HuH-7 (cell line): ENCODE results near the gene FKBP5.

Source experiments
- DNase-seq: peaks from one replicate; pipeline ENCODE4 v3.0.0; 2011; ENCODE audit warnings: low spot score

Gene FKBP5

DNA sequence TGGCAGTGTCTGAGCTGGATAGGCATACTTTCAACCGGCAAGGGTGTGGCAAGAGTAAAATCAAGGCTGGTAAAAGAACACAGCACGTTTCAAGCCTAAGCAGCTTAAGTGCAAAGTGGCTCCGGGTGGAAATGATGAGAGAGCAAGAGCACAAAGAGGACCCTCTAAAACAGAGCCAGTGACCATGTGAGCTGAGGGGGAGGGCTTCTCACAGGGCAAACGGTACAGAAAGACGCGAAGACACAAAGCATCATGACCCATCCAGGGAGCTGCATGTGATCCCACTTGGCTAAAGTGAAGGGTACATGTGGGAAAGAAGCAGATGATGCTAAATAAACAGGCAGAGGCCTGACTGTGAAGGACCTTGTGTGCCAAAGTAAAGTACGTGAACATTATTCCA, 25.7 kb downstream of the FKBP5 start:
- DNase-seq: no peak

DNA sequence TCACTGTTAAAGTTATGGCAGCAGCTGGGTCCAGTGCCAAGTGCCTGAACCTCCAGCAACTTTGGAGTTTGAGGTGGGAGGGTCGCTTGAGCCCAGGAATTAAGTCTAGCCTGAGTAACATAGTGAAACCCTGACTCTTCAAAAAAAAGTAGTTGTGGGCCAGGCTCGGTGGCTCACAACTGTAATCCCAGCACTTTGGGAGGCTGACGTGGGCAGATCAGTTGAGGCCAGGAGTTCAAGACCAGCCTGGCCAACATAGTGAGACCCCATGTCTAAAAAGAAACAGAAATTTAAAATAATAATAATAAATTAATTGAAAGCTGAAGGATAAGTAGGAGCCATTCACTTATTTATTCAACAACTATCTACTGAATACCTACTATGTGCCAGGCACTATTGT, 33.8 kb downstream of the FKBP5 start:
- no peak for DNase-seq

DNA sequence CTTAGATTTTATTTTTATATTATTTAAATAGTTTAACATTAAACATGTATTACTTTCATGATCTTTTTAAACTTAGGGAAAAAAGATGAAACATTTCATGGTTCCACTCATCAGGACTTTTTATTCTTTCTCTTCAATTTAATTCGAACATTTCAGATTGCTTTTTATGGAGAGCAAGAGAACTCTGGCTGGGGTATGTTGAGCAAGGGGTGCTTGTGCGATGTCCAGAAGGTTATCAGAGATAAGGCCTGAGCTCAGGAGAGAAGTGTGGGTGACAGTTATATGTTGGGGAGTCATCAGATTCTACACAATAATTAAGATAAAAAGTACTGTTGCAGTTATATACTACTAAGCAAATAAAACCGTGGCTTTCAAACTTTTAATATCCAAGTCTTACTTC, 37.5 kb downstream of the FKBP5 start:
- DNase-seq: no peak

DNA sequence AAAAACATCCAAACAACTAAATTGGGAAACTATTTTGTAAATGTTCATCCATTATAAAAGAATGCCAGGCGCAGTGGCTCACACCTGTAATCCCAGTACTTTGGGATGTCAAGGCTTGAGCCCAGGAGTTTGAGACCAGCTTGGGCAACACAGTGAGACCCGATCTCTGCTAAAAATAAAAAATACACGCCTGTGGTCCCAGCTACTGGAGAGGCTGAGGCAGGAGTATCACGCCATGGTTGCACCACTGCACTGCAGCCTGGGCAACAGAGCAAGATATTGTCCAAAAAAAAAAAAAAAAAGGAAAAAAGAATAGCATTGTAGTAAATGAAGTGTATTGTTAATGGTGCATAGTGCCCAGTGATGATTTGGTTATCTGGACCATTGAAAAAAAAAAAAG, 38.7 kb downstream of the FKBP5 start:
- DNase-seq: no peak

DNA sequence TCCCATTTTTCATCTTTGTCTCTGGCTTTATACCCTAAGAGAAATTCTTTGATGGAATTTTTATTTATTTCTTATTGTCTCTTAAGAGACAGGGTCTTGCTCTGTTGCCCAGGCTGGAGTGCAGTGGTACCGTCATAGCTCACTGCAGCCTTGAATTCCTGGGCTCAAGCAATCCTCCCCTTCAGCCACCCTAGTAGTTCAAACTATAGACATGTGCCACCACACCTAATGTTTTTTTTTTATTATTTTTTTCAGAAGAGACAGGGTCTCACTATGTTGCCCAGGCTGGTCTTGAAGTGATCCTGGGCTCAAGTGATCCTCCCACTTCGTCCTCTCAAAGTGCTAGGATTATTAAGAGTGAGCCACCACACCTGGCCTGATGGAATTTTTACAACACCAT, 40.5 kb downstream of the FKBP5 start:
- no peak for DNase-seq

DNA sequence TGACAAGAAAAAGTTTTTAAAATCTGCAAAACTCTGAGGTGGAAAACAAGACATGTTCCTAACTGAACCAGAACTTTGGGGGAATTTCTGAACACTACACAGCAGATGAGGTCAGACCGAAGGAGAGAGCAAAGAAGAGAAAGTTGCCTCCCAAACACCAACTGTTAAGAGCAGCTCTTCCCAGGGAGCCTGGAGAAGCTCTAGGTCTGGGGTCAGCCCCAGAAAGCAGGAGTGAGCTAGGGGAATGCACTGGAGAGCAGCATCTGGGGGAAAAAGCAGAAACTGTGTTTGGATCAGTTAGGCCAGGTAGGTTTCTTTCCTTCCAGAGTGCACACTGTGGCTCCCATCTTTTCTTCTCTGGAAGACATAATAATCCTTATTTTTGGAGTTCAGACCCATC, 41.3 kb downstream of the FKBP5 start:
- DNase-seq: no peak

DNA sequence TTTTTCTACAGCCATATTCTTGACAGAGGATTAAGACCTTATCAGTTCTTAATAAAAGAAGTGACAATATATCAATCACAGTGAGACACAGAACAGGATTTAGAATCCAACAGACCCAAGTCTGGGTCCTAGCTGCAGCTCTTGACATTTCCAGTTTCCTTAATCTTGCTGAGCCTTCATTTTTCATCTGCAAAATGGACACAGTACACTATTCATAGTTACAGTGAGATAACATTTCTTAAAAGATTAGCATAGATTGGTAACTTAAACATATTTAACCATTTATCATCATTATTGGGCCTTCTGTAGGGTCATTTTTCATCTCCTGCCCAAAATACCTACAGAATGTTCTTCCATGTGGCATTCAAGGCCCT, 45.6 kb downstream of the FKBP5 start:
- no peak for DNase-seq

DNA sequence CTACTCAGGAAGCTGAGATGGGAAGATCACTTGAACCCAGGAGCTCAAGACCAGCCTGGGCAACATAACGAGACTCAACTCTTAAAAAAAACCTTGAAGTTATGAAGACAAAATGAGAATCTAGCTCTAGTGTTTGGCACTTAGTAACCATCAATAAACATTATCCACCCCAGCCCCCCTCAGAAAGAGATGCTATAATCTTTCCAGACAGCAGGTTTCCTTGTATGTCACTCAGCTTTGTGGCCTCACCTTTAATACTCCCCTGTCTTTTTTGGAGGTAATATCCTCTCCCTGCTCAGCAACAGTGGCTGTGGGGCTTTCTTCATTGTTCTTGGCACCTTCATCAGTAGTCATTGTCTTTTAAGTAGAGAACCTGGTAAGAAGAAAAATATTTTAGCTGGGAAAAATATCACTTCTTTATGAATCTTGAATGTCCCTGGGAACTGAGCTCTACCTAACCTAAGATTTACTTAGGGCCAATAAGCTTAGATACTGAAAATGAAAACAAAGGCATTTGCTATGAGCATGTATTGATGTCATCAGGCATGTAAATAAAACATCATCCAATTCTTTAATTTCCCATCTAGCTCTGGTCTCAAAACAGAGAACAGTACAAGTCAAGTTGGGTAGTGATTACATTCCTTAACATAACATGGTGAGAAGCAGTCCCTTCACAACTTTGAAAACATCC, 46.1 kb downstream of the FKBP5 start:
- DNase-seq: no peak

DNA sequence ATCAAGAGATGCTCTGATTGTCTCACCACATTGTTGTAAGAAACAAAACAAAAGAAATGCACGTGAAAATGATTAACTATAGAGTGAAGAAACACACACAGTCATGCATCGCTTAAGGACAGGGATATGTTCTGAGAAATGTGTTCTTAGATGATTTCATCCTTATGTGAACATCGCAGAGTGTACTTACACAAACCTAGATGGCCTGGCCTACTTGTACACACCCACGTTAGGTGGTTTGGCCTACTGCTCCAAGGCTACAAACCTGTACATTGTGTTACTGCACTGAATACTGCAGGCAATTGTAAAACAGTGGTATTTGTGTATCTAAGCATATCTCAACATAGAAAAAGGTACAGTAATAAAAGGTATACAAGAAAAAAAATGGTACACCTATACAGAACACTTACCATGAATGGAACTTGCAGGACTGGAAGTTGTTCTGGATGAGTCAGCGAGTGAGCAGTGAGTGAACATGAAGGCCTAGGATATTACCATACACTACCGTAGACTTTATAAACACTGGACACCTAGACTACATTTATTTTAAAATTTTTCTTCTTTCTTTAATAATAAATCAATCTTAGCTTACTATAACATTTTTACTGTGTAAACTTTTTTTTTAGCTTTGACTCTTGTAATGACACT, 48.6 kb downstream of the FKBP5 start:
- no peak for DNase-seq

DNA sequence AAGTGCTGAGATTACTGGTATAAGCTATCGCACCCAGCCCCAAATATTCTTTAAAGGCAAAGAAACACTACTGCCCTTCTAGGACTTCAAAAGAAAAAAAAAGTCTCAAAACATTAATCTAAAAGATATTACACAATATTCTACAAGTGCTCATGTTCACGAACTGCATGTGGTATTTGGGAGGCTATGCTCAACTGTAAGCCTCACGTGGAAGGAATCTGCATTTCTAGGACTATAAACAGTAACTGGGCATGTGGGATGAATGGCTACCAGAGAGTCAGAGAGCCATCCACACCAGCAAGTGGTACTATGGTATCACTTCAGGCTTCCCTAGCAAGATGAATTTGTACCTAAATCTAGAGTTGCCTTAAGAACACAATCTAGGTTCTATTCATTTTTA, 50.0 kb downstream of the FKBP5 start:
- DNase-seq: no peak

DNA sequence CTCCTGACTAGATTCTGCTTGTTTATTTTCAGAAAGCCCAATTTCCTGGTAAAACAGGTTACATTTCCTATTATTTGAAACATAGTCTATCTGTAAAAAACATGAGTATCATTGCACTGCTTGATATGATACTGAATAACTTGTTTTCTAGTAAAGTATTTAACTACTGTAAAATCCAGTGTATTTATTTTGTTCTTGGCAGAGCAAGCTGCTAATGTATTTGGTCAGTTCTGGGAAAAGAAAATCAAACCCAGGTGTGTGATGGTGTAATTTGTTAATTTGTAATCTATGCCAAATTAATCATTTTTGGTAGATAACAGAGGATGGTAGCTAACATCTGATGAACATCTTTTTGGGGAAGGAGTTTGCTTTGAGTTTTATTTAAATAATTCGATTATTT, 50.8 kb downstream of the FKBP5 start:
- no peak for DNase-seq

DNA sequence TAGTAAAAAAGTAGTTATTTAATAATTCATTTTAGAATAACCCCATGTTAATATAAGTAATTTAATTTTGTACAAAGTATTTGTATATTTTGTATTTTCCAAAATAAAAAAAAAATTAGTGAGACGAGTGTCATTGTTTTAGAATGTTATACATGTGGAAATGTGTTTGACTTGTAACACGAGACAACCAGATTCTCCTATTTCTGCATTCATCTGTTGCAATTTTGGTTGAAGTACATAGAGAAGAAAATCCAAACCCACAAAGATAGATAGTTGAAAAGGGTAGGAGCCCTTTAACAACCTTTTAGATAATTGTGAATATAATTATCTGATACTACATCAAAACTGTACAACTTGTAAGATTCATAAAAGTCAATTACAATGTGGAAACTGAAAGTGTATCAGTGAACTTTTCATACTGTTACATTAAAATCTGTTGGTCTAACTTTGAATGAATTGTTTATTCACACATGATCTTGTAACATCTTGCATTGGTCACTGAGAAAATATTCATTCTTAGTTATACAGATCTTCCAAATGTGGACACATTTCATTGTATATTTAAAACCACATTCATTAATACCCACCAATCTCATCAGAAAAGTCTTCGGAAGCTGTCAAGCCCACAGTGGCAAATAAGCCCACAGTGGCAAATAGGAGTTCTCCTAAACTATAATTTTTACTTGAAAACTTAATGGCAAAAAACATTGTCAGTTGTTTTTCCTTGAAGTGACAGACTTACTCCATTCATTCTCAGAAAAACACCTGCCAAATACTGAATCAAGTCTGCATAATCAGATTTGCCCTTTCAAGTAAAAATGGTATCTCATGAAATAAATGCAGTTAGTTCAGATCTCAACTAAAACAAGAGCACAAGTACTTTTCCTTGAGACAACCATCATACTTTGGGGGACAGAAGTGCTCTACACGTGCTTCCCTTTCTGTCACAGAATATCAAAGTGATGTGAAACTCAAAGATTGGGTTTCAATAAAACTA, 52.8 kb downstream of the FKBP5 start:
- no peak for DNase-seq

DNA sequence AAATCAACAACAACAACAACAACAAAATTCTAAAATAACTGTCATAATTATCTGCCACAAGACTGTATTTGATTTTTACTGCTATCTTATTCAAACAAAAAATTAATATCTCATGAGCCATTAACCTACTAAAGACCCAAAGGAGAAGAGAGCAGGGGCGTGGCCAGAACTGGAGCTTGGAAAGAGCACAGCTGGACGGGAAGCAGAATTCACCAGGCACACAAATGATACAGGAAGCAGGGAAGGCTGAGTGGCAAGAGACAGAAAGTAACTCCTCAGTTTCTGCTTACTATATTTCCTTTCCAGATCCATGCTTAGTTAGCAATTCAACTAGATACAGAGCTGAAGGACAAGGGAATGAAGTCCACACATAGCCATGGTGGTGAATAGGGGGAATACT, 54.4 kb downstream of the FKBP5 start:
- no peak for DNase-seq

DNA sequence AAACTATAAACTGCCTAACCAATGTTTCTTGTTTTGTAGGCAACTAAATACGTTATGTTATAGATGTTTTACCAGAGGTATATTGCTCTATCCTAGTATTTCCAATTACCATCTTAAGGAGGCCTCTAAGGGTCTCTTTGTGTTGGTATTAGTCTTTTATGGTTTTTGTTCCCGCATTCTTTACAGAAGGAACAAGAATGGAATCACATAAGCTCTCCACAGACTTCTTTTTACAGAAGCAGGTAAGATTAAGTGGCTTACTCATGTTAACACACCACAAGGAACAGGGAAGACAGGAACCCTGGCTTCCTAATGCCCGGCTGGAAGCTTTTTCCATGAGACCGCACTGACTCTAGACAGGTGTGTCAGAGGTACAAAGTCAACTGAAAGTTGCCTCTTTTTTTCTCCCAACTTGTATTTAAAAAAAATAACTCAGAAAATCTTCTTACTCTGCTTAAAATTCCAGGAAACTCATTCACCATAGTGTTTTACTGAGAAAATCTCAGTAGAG, 55.1 kb downstream of the FKBP5 start:
- no peak for DNase-seq

DNA sequence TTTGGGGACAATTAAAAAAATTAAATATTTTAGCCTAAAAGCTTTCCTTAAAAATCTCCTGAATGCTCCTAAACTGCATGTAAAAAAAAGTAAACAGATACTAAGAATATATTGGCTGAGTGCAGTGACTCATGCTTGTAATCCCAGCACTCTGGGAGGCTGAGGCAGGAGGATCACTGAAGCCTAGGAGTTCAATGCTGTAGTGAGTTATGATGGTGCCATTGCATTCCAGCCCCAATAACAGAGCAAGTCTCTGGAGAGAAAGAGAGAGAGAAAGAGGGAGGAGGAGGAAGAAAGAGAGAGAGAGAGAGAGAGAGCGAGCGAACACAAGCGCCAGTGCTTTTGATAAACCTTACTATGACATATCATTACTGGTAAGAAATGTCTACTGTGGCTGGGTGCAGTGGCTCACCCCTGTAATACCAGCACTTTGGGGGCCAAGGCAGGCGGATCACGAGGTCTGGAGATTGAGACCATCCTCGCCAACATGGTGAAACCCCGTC, 58.8 kb downstream of the FKBP5 start:
- no peak for DNase-seq

DNA sequence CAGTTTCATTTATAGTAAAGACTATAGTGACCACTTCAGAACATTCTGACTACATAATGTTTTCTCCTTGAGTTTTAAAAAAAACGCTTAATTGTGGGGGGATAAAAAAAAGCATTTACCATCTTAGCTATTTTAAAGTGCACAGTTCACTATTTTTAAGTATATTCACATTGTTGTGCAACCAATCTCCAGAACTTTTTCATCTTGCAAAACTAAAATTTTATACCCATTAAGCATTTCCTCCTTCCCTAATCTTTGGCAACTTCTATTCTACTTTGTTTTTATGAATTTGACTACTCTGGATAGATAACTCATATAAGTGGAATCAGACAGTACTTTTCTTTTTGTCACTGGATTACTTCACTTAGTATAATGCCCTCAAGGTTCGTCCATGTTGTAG, 62.3 kb downstream of the FKBP5 start:
- no peak for DNase-seq

DNA sequence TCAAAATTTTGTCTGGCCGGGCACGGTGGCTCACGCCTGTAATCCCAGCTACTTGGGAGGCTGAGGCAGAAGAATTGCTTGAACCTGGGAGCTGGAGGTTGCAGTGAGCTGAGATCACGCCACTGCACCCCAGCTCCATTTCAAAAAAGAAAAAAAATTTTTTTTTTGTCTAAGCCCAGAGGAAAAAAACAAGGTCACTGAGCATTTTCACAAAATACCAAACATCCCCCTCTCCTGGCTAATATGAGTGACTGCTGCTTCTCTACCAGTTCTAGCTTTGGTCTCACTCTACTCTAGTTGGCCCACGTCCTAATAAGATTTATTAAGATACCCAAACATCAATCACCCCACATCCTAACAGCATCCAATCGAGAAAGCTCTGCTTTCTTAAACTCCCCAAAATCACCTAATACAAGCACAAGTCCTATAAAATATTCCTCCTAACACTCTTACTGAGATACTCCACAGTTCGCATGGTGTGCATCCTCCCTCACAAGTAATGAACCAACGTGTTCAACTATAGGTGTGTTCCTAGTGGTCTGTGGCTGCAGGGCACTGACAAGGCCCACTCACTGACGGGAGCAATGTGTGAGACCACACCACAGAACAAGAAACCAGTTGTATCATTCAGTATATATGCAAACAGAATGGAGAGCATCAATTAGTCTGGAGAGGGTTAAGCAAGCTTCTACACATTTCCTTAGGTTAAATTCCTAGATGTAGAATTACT, 64.2 kb downstream of the FKBP5 start:
- no peak for DNase-seq

DNA sequence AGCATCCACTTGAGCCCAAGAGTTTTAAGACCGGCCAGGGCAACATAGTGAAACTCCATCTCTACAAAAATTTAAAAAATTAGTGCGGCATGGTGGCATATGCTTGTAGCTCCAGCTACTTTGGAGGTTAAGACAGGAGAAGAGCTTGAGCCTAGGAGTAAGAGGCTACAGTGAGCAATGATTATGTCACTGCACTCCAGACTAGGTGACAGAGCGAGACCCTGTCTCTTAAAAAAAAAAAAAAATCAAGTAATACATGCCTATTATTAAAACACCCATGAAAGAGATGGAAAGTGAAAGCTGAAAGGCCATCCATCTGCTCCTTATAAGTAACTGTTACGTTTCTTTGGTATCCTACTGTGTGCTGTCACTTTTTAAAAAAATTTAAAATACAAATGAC, 66.4 kb downstream of the FKBP5 start:
- no peak for DNase-seq

DNA sequence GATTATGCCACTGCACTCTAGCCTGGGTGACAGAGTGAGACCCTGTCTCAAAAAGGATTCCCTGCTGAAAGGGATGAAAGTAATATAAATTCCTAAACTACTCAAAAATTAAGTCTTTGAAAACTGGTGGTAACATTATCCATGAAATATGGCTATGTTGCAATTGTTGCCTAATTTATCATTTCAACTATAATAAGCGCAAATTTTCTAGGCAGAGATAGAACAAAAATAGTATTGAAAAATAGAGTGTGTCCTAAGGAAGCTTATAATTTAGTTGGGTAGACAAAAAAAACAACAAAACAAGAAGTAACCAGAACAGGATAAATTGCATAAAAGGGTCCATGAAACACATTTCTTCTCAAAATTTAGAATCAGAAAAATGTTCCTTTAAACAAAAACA, 68.0 kb downstream of the FKBP5 start:
- DNase-seq: no peak

DNA sequence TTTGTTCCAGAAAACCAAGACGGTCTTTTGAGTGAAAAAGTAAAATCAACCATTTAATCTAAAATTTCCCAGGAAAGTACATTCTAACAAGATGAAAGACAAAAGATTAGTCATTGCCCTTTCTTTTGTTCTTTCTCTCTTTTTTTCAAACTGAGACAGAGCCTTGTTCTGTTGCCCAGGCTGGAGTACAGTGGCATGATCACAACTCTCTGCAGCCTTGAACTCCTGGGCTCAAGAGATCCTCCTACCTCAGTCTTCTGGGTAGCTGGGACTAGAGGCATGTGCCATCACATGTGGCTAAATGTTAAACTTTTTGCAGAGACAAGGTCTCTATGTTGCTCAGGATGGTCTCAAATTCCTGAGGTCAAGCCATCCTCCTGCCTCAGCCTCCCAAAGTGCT, 75.0 kb downstream of the FKBP5 start:
- DNase-seq: no peak

DNA sequence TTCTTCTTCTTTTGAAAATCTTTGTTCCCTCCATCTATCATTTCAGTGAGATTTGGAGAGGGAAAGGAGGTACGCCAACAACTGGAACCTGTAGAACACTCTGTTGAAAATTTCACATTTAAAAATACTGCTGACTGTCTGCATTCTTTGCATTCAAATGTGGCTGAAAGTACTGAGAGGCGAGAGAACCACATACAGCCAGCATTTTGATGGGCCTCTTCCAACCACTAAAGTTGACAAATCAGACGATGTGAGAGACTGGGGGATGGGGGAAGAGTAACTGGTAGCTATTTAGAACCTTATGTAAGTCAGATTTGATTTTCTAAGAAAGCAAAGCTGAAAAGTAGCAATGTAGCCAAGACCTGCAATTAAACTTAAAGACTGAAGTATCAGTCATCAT, 77.5 kb downstream of the FKBP5 start:
- DNase-seq: no peak

DNA sequence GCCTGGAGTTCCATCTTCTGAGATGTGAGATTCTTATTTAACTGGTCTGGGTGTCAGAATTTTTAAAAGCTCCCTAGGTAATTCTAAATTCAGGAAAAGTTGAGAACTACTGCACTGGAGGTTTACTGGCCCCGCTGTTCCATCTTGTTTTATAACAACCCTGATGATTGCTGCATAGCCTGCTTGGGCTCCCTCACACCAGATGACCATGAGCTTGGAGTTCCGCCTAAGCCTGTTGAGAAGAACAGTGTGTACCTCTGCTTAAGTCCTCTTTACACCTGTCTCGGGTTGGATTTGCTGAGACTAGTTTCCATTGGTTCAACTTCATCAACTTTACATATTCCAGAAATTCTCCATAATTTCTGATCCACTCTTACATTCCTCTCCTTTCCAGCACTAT, 77.9 kb downstream of the FKBP5 start:
- no peak for DNase-seq
